CD14-positive monocyte (primary cell): ENCODE measurements around the gene TBC1D32. TPM values are rescaled to one million over a fixed set of nuclear protein-coding genes. Genes with fewer than 3 reads are reported as not detected.

ENCODE experiments used
- DNase-seq, 3 donors: peaks; one replicate each; pipeline ENCODE4 v3.0.0-alpha.2; 2011 to 2022
- H2AFZ ChIP-seq: 2 replicates; pipeline ENCODE4 v1.6.0; 2012; ENCODE audit warnings: mild to moderate bottlenecking, low read depth, low read length, inconsistent platforms; ENCODE audit not compliant: insufficient read depth, poor library complexity, severe bottlenecking
- H3K27ac ChIP-seq, 2 donors: 1 replicate in 1 of 2; 2 replicates in 1 of 2; pipeline ENCODE4 v1.5.1; 2012 to 2013; ENCODE audit warnings: low read length in 2 of 2, control low read depth in 1 of 2, inconsistent platforms in 1 of 2, low read depth in 1 of 2, mild to moderate bottlenecking in 1 of 2
- H3K27me3 ChIP-seq, 2 donors: one replicate each; pipeline versions ENCODE4 v1.6.0 to v1.6.1; 2011 to 2013; ENCODE audit warnings: low read length in 2 of 2; ENCODE audit not compliant: control insufficient read depth in 2 of 2, insufficient read depth in 2 of 2
- H3K36me3 ChIP-seq, 2 donors: replicated peaks in 1 of 2; 1 replicate in 1 of 2; 2 replicates in 1 of 2; pipeline versions ENCODE4 v1.5.1 to v1.6.1; 2012 to 2013; ENCODE audit warnings: low read length in 2 of 2, control low read depth in 1 of 2, inconsistent platforms in 1 of 2, mild to moderate bottlenecking in 1 of 2; ENCODE audit not compliant: insufficient read depth in 2 of 2, control insufficient read depth in 1 of 2
- H3K4me1 ChIP-seq, 2 donors: 1 replicate in 1 of 2; 2 replicates in 1 of 2; pipeline versions ENCODE4 v1.5.1 to v1.6.1; 2012 to 2013; ENCODE audit warnings: low read length in 2 of 2, control low read depth in 1 of 2, inconsistent platforms in 1 of 2, mild to moderate bottlenecking in 1 of 2, moderate library complexity in 1 of 2; ENCODE audit not compliant: insufficient read depth in 2 of 2, control insufficient read depth in 1 of 2
- H3K4me2 ChIP-seq: replicated peaks from 2 replicates; pipeline ENCODE3; 2012; ENCODE audit warnings: low read length, moderate library complexity, mild to moderate bottlenecking; ENCODE audit not compliant: poor library complexity, severe bottlenecking; ENCODE audit errors: extremely low read depth
- H3K4me3 ChIP-seq, 3 experiments: fragments of 200-600 bp in 1 of 3; sonication (generic) in 1 of 3; replicated peaks in 1 of 3; 1 replicate in 2 of 3; 2 replicates in 1 of 3; pipeline ENCODE4 v1.5.1; 2011 to 2013; ENCODE audit warnings: low read length in 3 of 3, mild to moderate bottlenecking in 3 of 3, control low read depth in 2 of 3, low read depth in 2 of 3, inconsistent platforms in 1 of 3, moderate library complexity in 1 of 3
- H3K79me2 ChIP-seq: 2 replicates; pipeline ENCODE4 v1.6.0; 2012; ENCODE audit warnings: mild to moderate bottlenecking, control low read depth, inconsistent platforms, low read length, moderate library complexity; ENCODE audit not compliant: insufficient read depth
- H3K9ac ChIP-seq: 2 replicates; pipeline ENCODE4 v1.6.0; 2017; ENCODE audit warnings: low read length, mild to moderate bottlenecking; ENCODE audit not compliant: insufficient read depth, poor library complexity, severe bottlenecking
- H3K9me3 ChIP-seq, 2 donors: replicated peaks in 1 of 2; 1 replicate in 1 of 2; 2 replicates in 1 of 2; pipeline versions ENCODE4 v1.5.1 to v1.6.1; 2012 to 2013; ENCODE audit warnings: low read length in 2 of 2, control low read depth in 1 of 2; ENCODE audit not compliant: control insufficient read depth in 1 of 2, insufficient read depth in 1 of 2
- H4K20me1 ChIP-seq: 2 replicates; pipeline ENCODE4 v1.6.0; 2012; ENCODE audit warnings: mild to moderate bottlenecking, low read length, control low read depth, moderate library complexity; ENCODE audit not compliant: insufficient read depth
- H3K27ac Mint-ChIP-seq, 7 donors: one replicate each; pipeline ENCODE4 v1.8.0; 2020; ENCODE audit warnings: mild to moderate bottlenecking in 7 of 7, mixed read lengths in 7 of 7, moderate library complexity in 6 of 7, inconsistent platforms in 2 of 7
- H3K27me3 Mint-ChIP-seq, 3 donors: one replicate each; pipeline ENCODE4 v1.8.0; 2021 to 2022; ENCODE audit warnings: low read depth in 3 of 3, mild to moderate bottlenecking in 3 of 3, mixed read lengths in 3 of 3, moderate library complexity in 3 of 3, inconsistent platforms in 1 of 3
- H3K36me3 Mint-ChIP-seq, 2 donors: one replicate each; pipeline ENCODE4 v1.8.0; 2020; ENCODE audit warnings: mixed read lengths in 2 of 2, inconsistent platforms in 1 of 2, mild to moderate bottlenecking in 1 of 2
- H3K4me1 Mint-ChIP-seq: one replicate; pipeline ENCODE4 v1.8.0; 2020; ENCODE audit warnings: mild to moderate bottlenecking, mixed read lengths
- H3K4me3 Mint-ChIP-seq, 2 donors: one replicate each; pipeline ENCODE4 v1.8.0; 2020; ENCODE audit warnings: mild to moderate bottlenecking in 2 of 2, mixed read lengths in 2 of 2, moderate library complexity in 1 of 2
- H3K9me3 Mint-ChIP-seq, 7 donors: one replicate each; pipeline ENCODE4 v1.8.0; 2020 to 2022; ENCODE audit warnings: mixed read lengths in 7 of 7, mild to moderate bottlenecking in 6 of 7, moderate library complexity in 6 of 7, inconsistent platforms in 2 of 7
- CTCF ChIP-seq: fragments of 200-600 bp; IDR thresholded peaks from one replicate; pipeline ENCODE4 v1.8.0; 2022; ENCODE audit warnings: antibody characterized with exemption, mild to moderate bottlenecking
- WGBS: methylation state at CpG from one replicate; pipeline ENCODE4 v1.1.5; 2013; ENCODE audit warnings: missing lambda C conversion rate; ENCODE audit not compliant: insufficient coverage; 5-methylcytosine and 5-hydroxymethylcytosine counted together
- intact Hi-C, 2 donors: fragments of 100-400 bp; cut with micrococcal nuclease; formaldehyde crosslinking; loops; one replicate each; pipeline versions ENCODE4 v1.15.0 to v1.15.1; 2023
- polyA plus RNA-seq, 3 donors: library from polyadenylated mRNA; depleted of rRNA in 1 of 3; unstranded in 2 of 3; stranded (reverse) in 1 of 3; fragments of 300-500 nt in 2 of 3; fragments of >200 nt in 1 of 3; fragmentation: Illumina TruSeq in 2 of 3; gene quantifications; 1 replicate in 2 of 3; 2 replicates in 1 of 3; pipeline ENCODE4 v1.2.3, GENCODE V29; 2012 to 2021

The TBC1D32 gene
- polyA plus RNA-seq, 3 donors: 0.23 to 0.64 TPM; not detected in 1

- Histone ChIP-seq H3K27me3 (no peaks in the 10 kb centered on the region), H3K4me2 (no peak overlapping the region), H4K20me1 (no peaks in the 10 kb centered on the region), H2AFZ (no peak overlapping the region), H3K4me3 (no peak overlapping the region), H3K4me1 (no peaks in the 10 kb centered on the region), H3K9me3 (peaks cover 12 to 26% of the 10 kb centered on the region in 2 donors), H3K9ac (no peak overlapping the region), H3K36me3 (no peaks in the 10 kb centered on the region), H3K79me2 (no peaks in the 10 kb centered on the region), H3K27ac (no peak overlapping the region)
- Mint-ChIP-seq H3K9me3 (peaks cover 14 to 34% (median 27%) of the 10 kb centered on the region in 7 donors), H3K27me3 (peaks cover 0 to 3% (median 2%) of the 10 kb centered on the region in 3 donors), H3K4me1 (no peaks in the 10 kb centered on the region), H3K4me3 (no peak overlapping the region), H3K27ac (no peak overlapping the region), H3K36me3 (no peaks in the 10 kb centered on the region)
- TF ChIP-seq CTCF: no peak
- no peak for DNase-seq
- intact Hi-C loops: no loop called here
Observed at GRCh38 chr6:121067381-121067780, 266.9 kb downstream of the TBC1D32 start.

GRCh38 chr6:121064345-121064744 is 269.9 kb downstream of the TBC1D32 start:
- Histone ChIP-seq H4K20me1 (no peaks in the 10 kb centered on the region), H3K9me3 (peaks cover 14 to 19% of the 10 kb centered on the region in 2 donors), H3K27ac (no peak overlapping the region), H3K79me2 (no peaks in the 10 kb centered on the region), H3K27me3 (no peaks in the 10 kb centered on the region), H3K36me3 (no peaks in the 10 kb centered on the region), H3K4me2 (no peak overlapping the region), H3K4me1 (no peaks in the 10 kb centered on the region), H2AFZ (no peak overlapping the region), H3K9ac (no peak overlapping the region), H3K4me3 (no peak overlapping the region)
- no peak for TF ChIP-seq CTCF
- Mint-ChIP-seq H3K27me3 (no peaks in the 10 kb centered on the region), H3K4me1 (no peaks in the 10 kb centered on the region), H3K27ac (no peak overlapping the region), H3K9me3 (peaks cover 15 to 34% (median 22%) of the 10 kb centered on the region in 7 donors), H3K4me3 (no peak overlapping the region), H3K36me3 (no peaks in the 10 kb centered on the region)
- intact Hi-C loops: no loop called here
- 95% methylated on average over 3 of the region's 3 CpGs for WGBS
- DNase-seq: no peak
